Activated CD4-positive, alpha-beta memory T cell treated with anti-CD3 and anti-CD28 coated beads, Interleukin-2, amount 10 ng/mL, durations not matched to agents 7 days and 5 days (primary cell): ENCODE data around the gene ADAMTS9. TPM values are rescaled to one million over a fixed set of nuclear protein-coding genes. Genes with fewer than 3 reads are reported as not detected.
"Not testable (repeated sequence)": the region's sequence is repeated elsewhere in the genome, so short reads cannot be mapped to it uniquely, and the experiment has no call there.

Experiments used
- CTCF ChIA-PET: fragments of 350-600 bp; sonication (Branson Sonifier 250); formaldehyde crosslinking; loops from one replicate; lab custom pipeline; 2021; ENCODE audit warnings: antibody characterized with exemption, inconsistent platforms; lab: Charles Lee
- POLR2A ChIA-PET: fragments of 350-600 bp; sonication (Branson Sonifier 250); formaldehyde crosslinking; loops from one replicate; lab custom pipeline; 2021; ENCODE audit warnings: antibody characterized with exemption; lab: Charles Lee
- DNase-seq: peaks from one replicate; pipeline ENCODE4 v3.0.0-alpha.2; 2020
- H3K27ac Mint-ChIP-seq: one replicate; pipeline ENCODE4 v1.8.0; 2021; ENCODE audit warnings: mild to moderate bottlenecking, mixed read lengths
- H3K27me3 Mint-ChIP-seq: one replicate; pipeline ENCODE4 v1.8.0; 2021; ENCODE audit warnings: mixed read lengths
- H3K36me3 Mint-ChIP-seq: one replicate; pipeline ENCODE4 v1.8.0; 2021; ENCODE audit warnings: low read depth, mixed read lengths
- H3K4me1 Mint-ChIP-seq: one replicate; pipeline ENCODE4 v1.8.0; 2021; ENCODE audit warnings: mixed read lengths
- H3K4me3 Mint-ChIP-seq: one replicate; pipeline ENCODE4 v1.8.0; 2021; ENCODE audit warnings: mild to moderate bottlenecking, mixed read lengths
- H3K9me3 Mint-ChIP-seq: one replicate; pipeline ENCODE4 v1.8.0; 2021; ENCODE audit warnings: mixed read lengths
- total RNA-seq, 2 experiments: library from RNA; stranded (reverse); gene quantifications; one replicate each; pipeline ENCODE4 v1.2.3, GENCODE V29; 2021

The ADAMTS9 gene
- total RNA-seq, 2 experiments from 2014 or later: not detected

DNA sequence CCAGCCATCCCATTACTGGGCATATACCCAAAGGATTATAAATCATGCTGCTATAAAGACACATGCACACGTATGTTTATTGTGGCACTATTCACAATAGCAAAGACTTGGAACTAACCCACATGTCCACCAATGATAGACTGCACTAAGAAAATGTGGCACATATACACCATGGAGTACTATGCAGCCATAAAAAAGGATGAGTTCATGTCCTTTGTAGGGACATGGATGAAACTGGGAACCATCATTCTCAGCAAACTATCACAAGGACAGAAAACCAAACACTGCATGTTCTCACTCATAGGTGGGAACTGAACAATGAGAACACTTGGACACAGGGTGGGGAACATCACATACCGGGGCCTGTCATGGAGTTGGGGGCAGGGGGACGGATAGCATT lies 142.6 kb downstream of the ADAMTS9 start:
- H3K27me3 Mint-ChIP-seq, H3K4me3 Mint-ChIP-seq, DNase-seq, H3K27ac Mint-ChIP-seq, POLR2A ChIA-PET, H3K36me3 Mint-ChIP-seq, H3K4me1 Mint-ChIP-seq, H3K9me3 Mint-ChIP-seq, CTCF ChIA-PET: not testable (repeated sequence)

DNA sequence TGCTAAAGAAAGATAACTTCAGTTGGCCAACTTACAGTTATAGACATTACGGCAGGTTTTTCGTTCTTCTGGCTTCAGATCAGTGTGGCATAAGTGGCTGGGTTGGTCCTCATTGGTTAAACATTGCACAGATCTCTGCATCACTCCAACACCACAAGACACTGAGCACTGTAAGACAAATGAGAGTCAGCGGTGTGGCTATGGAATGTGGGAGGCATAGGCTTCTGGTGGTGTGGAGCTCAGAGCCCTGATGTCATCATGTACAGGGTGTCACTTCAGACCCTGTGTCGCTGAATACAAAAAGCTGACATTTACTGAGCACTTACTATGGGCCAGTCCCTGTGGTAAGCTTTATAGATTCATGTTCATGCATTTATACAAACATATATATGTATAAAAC lies 146.0 kb downstream of the ADAMTS9 start:
- DNase-seq: no peak
- ChIA-PET CTCF (no interaction called here), POLR2A (no interaction called here)
- no peaks in the 10 kb centered on the region for H3K9me3 Mint-ChIP-seq
- H3K4me1 Mint-ChIP-seq: no peaks in the 10 kb centered on the region
- H3K27me3 Mint-ChIP-seq: no peaks in the 10 kb centered on the region
- no peak overlapping the region for H3K4me3 Mint-ChIP-seq
- H3K27ac Mint-ChIP-seq: no peak overlapping the region
- H3K36me3 Mint-ChIP-seq: no peaks in the 10 kb centered on the region

- H3K36me3 Mint-ChIP-seq: no peaks in the 10 kb centered on the region
- H3K27me3 Mint-ChIP-seq: no peaks in the 10 kb centered on the region
- ChIA-PET CTCF (no interaction called here), POLR2A (no interaction called here)
- DNase-seq: no peak
- H3K4me3 Mint-ChIP-seq: no peak overlapping the region
- H3K27ac Mint-ChIP-seq: no peak overlapping the region
- H3K9me3 Mint-ChIP-seq: no peaks in the 10 kb centered on the region
- no peaks in the 10 kb centered on the region for H3K4me1 Mint-ChIP-seq
These were observed 148.2 kb downstream of the ADAMTS9 start for GRCh38 chr3:64539451-64540196.

GRCh38 chr3:64536166-64536565 lies 151.6 kb downstream of the ADAMTS9 start:
- DNase-seq: no peak
- no peaks in the 10 kb centered on the region for H3K27me3 Mint-ChIP-seq
- ChIA-PET CTCF (no interaction called here), POLR2A (no interaction called here)
- no peaks in the 10 kb centered on the region for H3K9me3 Mint-ChIP-seq
- no peaks in the 10 kb centered on the region for H3K4me1 Mint-ChIP-seq
- no peaks in the 10 kb centered on the region for H3K36me3 Mint-ChIP-seq
- no peak overlapping the region for H3K27ac Mint-ChIP-seq
- no peak overlapping the region for H3K4me3 Mint-ChIP-seq

GRCh38 chr3:64533617-64534317 lies 154.0 kb downstream of the ADAMTS9 start:
- POLR2A ChIA-PET: no interaction called here
- Mint-ChIP-seq H3K36me3 (no peaks in the 10 kb centered on the region), H3K9me3 (no peaks in the 10 kb centered on the region), H3K4me3 (no peak overlapping the region), H3K27me3 (peaks cover 2% of the 10 kb centered on the region), H3K4me1 (no peaks in the 10 kb centered on the region), H3K27ac (no peak overlapping the region)
- DNase-seq: peak; percentile 42
- CTCF ChIA-PET: interaction anchor here (0.5 to 1.2 kb wide), 4 partner anchors 13 to 171 kb away, joined by 3 read pairs; no protein-coding TSS in a partner anchor

- no peaks in the 10 kb centered on the region for H3K4me1 Mint-ChIP-seq
- H3K4me3 Mint-ChIP-seq: no peak overlapping the region
- H3K27ac Mint-ChIP-seq: no peak overlapping the region
- POLR2A ChIA-PET: no interaction called here
- H3K36me3 Mint-ChIP-seq: no peaks in the 10 kb centered on the region
- H3K27me3 Mint-ChIP-seq: peaks cover 2% of the 10 kb centered on the region
- CTCF ChIA-PET: interaction anchor here (0.6 to 1.6 kb wide), 6 partner anchors 12 to 1143 kb away, joined by 3 to 7 read pairs (median 4); no protein-coding TSS in a partner anchor
- no peaks in the 10 kb centered on the region for H3K9me3 Mint-ChIP-seq
- DNase-seq: peak; percentile 18
These were observed 157.3 kb downstream of the ADAMTS9 start for GRCh38 chr3:64530434-64531049.

DNA sequence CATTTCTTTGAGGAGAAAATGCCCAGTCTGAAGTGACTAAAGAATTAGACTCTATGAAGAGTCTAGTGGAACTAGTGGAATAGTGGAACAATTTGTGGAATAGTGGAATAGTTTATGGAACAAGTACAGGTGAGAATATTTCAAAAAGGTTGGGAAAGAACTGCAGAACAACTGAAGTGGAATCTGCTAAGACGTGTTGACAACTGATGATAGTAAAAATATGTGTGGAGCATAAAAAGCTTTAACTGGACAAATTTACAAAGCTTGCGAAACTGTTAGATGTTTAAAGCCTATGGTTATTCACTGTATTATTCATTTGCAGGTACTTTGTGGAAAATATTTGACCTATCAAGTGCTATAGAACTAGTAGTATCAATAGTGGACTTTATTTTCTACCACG lies 164.5 kb downstream of the ADAMTS9 start:
- Mint-ChIP-seq H3K4me1 (no peaks in the 10 kb centered on the region), H3K27ac (no peak overlapping the region), H3K4me3 (no peak overlapping the region), H3K9me3 (no peaks in the 10 kb centered on the region), H3K36me3 (no peaks in the 10 kb centered on the region), H3K27me3 (no peaks in the 10 kb centered on the region)
- POLR2A ChIA-PET: no interaction called here
- CTCF ChIA-PET: interaction anchor here (0.5 to 1.4 kb wide), 2 partner anchors 8 to 1235 kb away, joined by 3 to 4 read pairs; no protein-coding TSS in a partner anchor
- no peak for DNase-seq

DNA sequence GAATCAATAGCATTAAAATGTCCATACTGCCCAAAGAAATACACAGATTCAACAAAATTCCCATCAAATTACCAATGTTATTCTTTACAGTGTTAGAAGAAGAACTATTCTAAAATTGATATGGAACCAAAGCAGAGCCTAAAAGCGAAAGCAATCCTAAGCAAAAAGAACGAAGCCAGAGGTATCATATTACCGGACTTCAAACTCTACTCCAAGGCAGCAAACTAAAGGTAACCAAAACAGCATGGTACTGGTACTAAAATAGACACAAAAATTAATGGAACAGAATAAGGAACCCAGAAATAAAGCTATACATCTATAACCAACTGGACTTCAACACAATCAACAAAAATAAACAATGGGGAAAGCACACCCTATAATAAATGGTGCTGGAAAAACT lies 167.5 kb downstream of the ADAMTS9 start:
- no peaks in the 10 kb centered on the region for H3K36me3 Mint-ChIP-seq
- no peak overlapping the region for H3K27ac Mint-ChIP-seq
- ChIA-PET POLR2A (no interaction called here), CTCF (no interaction called here)
- H3K4me1 Mint-ChIP-seq: no peaks in the 10 kb centered on the region
- no peak for DNase-seq
- no peaks in the 10 kb centered on the region for H3K9me3 Mint-ChIP-seq
- H3K27me3 Mint-ChIP-seq: no peaks in the 10 kb centered on the region
- no peak overlapping the region for H3K4me3 Mint-ChIP-seq

GRCh38 chr3:64518950-64519349 lies 168.8 kb downstream of the ADAMTS9 start:
- DNase-seq: no peak
- no peak overlapping the region for H3K4me3 Mint-ChIP-seq
- H3K27me3 Mint-ChIP-seq: no peaks in the 10 kb centered on the region
- H3K4me1 Mint-ChIP-seq: no peaks in the 10 kb centered on the region
- no peak overlapping the region for H3K27ac Mint-ChIP-seq
- no peaks in the 10 kb centered on the region for H3K36me3 Mint-ChIP-seq
- CTCF ChIA-PET: interaction anchor here (0.5 to 1.4 kb wide), 2 partner anchors 12 to 49 kb away, joined by 3 to 5 read pairs; no protein-coding TSS in a partner anchor
- POLR2A ChIA-PET: no interaction called here
- no peaks in the 10 kb centered on the region for H3K9me3 Mint-ChIP-seq

DNA sequence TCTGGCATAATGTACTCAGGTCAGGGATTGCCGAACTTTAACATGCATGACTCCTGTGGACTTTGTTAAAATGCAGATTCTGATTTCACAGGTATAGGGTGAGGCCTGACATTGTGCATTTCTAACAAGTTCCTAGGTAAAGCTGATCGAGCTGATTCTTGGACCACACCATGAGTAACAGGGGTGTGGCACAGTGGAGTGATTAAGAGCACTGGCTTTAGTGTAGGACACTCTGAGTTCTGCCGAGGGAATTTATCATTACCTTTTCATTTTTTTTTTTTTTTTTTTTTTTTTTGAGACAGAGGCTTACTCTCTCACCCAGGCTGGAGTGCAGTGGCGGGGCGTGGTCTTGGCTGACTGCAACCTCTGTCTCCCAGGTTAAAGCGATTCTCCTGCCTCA lies 169.3 kb downstream of the ADAMTS9 start:
- no peaks in the 10 kb centered on the region for H3K36me3 Mint-ChIP-seq
- no peak overlapping the region for H3K4me3 Mint-ChIP-seq
- no peaks in the 10 kb centered on the region for H3K27me3 Mint-ChIP-seq
- no peaks in the 10 kb centered on the region for H3K4me1 Mint-ChIP-seq
- no peak for DNase-seq
- ChIA-PET CTCF (interaction anchor here (0.5 to 1.4 kb wide), 2 partner anchors 12 to 49 kb away, joined by 3 to 5 read pairs; no protein-coding TSS in a partner anchor), POLR2A (no interaction called here)
- H3K27ac Mint-ChIP-seq: no peak overlapping the region
- H3K9me3 Mint-ChIP-seq: no peaks in the 10 kb centered on the region

DNA sequence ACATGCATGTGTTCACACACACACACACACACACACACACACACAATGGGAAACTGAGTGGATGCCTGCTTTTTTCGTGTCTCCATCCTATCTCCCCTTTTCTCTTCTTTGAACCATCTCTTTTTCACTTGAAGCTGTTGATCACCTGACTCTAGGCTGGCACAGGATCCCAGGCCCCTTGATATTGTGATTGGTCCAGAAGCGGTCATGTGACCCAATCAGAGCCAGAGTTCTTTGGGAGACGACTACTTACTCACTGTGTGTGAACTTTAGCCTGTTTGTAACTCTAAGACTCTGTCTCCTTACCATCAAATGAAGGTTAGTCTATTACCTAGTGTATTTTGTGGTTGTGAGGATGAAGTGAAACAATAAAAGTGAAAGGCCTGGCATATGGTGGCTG lies 172.9 kb downstream of the ADAMTS9 start:
- no peak overlapping the region for H3K27ac Mint-ChIP-seq
- ChIA-PET POLR2A (no interaction called here), CTCF (no interaction called here)
- H3K4me3 Mint-ChIP-seq: no peak overlapping the region
- no peak for DNase-seq
- H3K9me3 Mint-ChIP-seq: no peaks in the 10 kb centered on the region
- H3K27me3 Mint-ChIP-seq: no peaks in the 10 kb centered on the region
- no peaks in the 10 kb centered on the region for H3K4me1 Mint-ChIP-seq
- no peaks in the 10 kb centered on the region for H3K36me3 Mint-ChIP-seq

GRCh38 chr3:64509206-64509605 lies 178.6 kb downstream of the ADAMTS9 start:
- Mint-ChIP-seq H3K27ac (no peak overlapping the region), H3K27me3 (peaks cover 2% of the 10 kb centered on the region), H3K4me3 (no peak overlapping the region), H3K4me1 (peaks cover 5% of the 10 kb centered on the region), H3K36me3 (no peaks in the 10 kb centered on the region), H3K9me3 (no peaks in the 10 kb centered on the region)
- DNase-seq: no peak
- ChIA-PET CTCF (no interaction called here), POLR2A (no interaction called here)

- H3K4me3 Mint-ChIP-seq: no peak overlapping the region
- peaks cover 2% of the 10 kb centered on the region for H3K27me3 Mint-ChIP-seq
- POLR2A ChIA-PET: no interaction called here
These were observed 179.7 kb downstream of the ADAMTS9 start for GRCh38 chr3:64508140-64508539.

More at GRCh38 chr3:64508140-64508539, 179.7 kb downstream of the ADAMTS9 start:
- H3K4me1 Mint-ChIP-seq: peaks cover 5% of the 10 kb centered on the region
- no peak for DNase-seq
- CTCF ChIA-PET: no interaction called here
- H3K36me3 Mint-ChIP-seq: no peaks in the 10 kb centered on the region
- no peaks in the 10 kb centered on the region for H3K9me3 Mint-ChIP-seq
- no peak overlapping the region for H3K27ac Mint-ChIP-seq
